Prostate gland (tissue), 2 donors: ENCODE data around the gene IFT25. TPM values are rescaled to one million over a fixed set of nuclear protein-coding genes. Genes with fewer than 3 reads are reported as not detected.

Source experiments
- DNase-seq: peaks from one replicate; pipeline ENCODE4 v3.0.0-alpha.2; 2019; ENCODE audit warnings: low spot score
- H3K27ac ChIP-seq, 2 donors: fragments of 200-600 bp; sonication (generic); 2 replicates each; pipeline ENCODE4 v1.5.1; 2017 to 2019
- H3K27me3 ChIP-seq: fragments of 200-600 bp; sonication (generic); replicated peaks from 2 replicates; pipeline ENCODE4 v1.5.1; 2019; ENCODE audit not compliant: insufficient read depth
- H3K36me3 ChIP-seq, 2 donors: fragments of 200-600 bp; sonication (generic); 1 replicate in 1 of 2; 2 replicates in 1 of 2; pipeline versions ENCODE4 v1.5.1 to v1.8.1; 2017 to 2019
- H3K4me1 ChIP-seq: fragments of 200-600 bp; sonication (generic); replicated peaks from 2 replicates; pipeline ENCODE4 v1.5.1; 2019
- H3K4me3 ChIP-seq, 2 donors: fragments of 200-600 bp; sonication (generic); 2 replicates each; pipeline ENCODE4 v1.5.1; 2017 to 2019
- H3K9me3 ChIP-seq: fragments of 200-600 bp; sonication (generic); 2 replicates; pipeline ENCODE4 v1.5.1; 2017
- CTCF ChIP-seq, 4 experiments: fragments of 200-600 bp in 2 of 4; fragments of 450-650 bp in 2 of 4; sonication (generic) in 2 of 4; IDR thresholded peaks; 1 replicate in 3 of 4; 2 replicates in 1 of 4; pipeline ENCODE4 v1.5.1; 2016 to 2019; ENCODE audit warnings: antibody characterized with exemption in 4 of 4, mild to moderate bottlenecking in 2 of 4, moderate library complexity in 2 of 4
- POLR2A ChIP-seq: fragments of 450-650 bp; IDR thresholded peaks from one replicate; pipeline ENCODE4 v1.6.1; 2016; ENCODE audit warnings: antibody characterized with exemption, mild to moderate bottlenecking
- POLR2AphosphoS5 ChIP-seq: sonication (generic); formaldehyde crosslinking; IDR thresholded peaks from one replicate; pipeline ENCODE4 v1.6.1; 2017; ENCODE audit warnings: antibody characterized with exemption
- WGBS: methylation state at CpG from one replicate; pipeline ENCODE4 v1.1.5; 2018; 5-methylcytosine and 5-hydroxymethylcytosine counted together
- intact Hi-C: fragments of 100-400 bp; cut with DNase I; formaldehyde crosslinking; loops from one replicate; pipeline ENCODE4 v1.14.2; 2022
- total RNA-seq, 2 donors: library from RNA; depleted of rRNA; stranded (reverse); fragments of >200 nt; gene quantifications; one replicate each; pipeline ENCODE4 v1.1.0, GENCODE V29; 2016

IFT25 gene
- total RNA-seq, 2 donors from 2014 or later = 13.7 to 18.9 TPM

- intact Hi-C loops = no loop called here
- no peaks in the 10 kb centered on the region for H3K4me1 ChIP-seq
- H3K9me3 ChIP-seq = no peaks in the 10 kb centered on the region
- H3K27me3 ChIP-seq = no peaks in the 10 kb centered on the region
- no peaks in the 10 kb centered on the region for H3K36me3 ChIP-seq
- 96% methylated on average over 2 of the region's 2 CpGs for WGBS
- no peak for DNase-seq
- no peak overlapping the region for H3K27ac ChIP-seq
- TF ChIP-seq CTCF (IDR thresholded peaks at IDR 0.05) = no peak
- TF ChIP-seq POLR2A = no peak
- TF ChIP-seq POLR2AphosphoS5 = no peak
- no peak overlapping the region for H3K4me3 ChIP-seq
These were observed 18.1 kb downstream of the IFT25 start for GRCh38 chr1:53927376-53927881.

- Histone ChIP-seq H3K36me3 (no peaks in the 10 kb centered on the region), H3K27me3 (no peaks in the 10 kb centered on the region), H3K4me3 (no peak overlapping the region), H3K4me1 (no peaks in the 10 kb centered on the region), H3K9me3 (no peaks in the 10 kb centered on the region), H3K27ac (no peak overlapping the region)
- TF ChIP-seq POLR2AphosphoS5 = no peak
- no peak for TF ChIP-seq CTCF (IDR thresholded peaks at IDR 0.05)
- TF ChIP-seq POLR2A = no peak
- no peak for DNase-seq
- intact Hi-C loops = no loop called here
- 93% methylated on average over 3 of the region's 3 CpGs for WGBS
These were observed 25.8 kb downstream of the IFT25 start for GRCh38 chr1:53919675-53920066.

GRCh38 chr1:53918343-53918742 lies 27.2 kb downstream of the IFT25 start:
- no peak for DNase-seq
- Histone ChIP-seq H3K27ac (no peak overlapping the region), H3K36me3 (no peaks in the 10 kb centered on the region), H3K4me3 (no peak overlapping the region), H3K4me1 (no peaks in the 10 kb centered on the region), H3K27me3 (no peaks in the 10 kb centered on the region), H3K9me3 (no peaks in the 10 kb centered on the region)
- TF ChIP-seq CTCF (IDR thresholded peaks at IDR 0.05) (no peak), POLR2A (no peak), POLR2AphosphoS5 (no peak)
- intact Hi-C loops = no loop called here
- WGBS = 91% methylated on average over 5 of the region's 5 CpGs

- Histone ChIP-seq H3K9me3 (no peaks in the 10 kb centered on the region), H3K27ac (no peak overlapping the region), H3K4me1 (no peaks in the 10 kb centered on the region), H3K27me3 (no peaks in the 10 kb centered on the region), H3K4me3 (no peak overlapping the region), H3K36me3 (no peaks in the 10 kb centered on the region)
- intact Hi-C loops = no loop called here
- DNase-seq = no peak
- 70% methylated on average over 5 of the region's 5 CpGs for WGBS
- TF ChIP-seq POLR2AphosphoS5 (no peak), CTCF (IDR thresholded peaks at IDR 0.05) (no peak), POLR2A (no peak)
These were observed 32.0 kb downstream of the IFT25 start for GRCh38 chr1:53913352-53914033.

- H3K9me3 ChIP-seq = no peaks in the 10 kb centered on the region
- TF ChIP-seq POLR2A (no peak), CTCF (IDR thresholded peaks at IDR 0.05) (no peak)
- intact Hi-C loops = no loop called here
- H3K4me1 ChIP-seq = no peaks in the 10 kb centered on the region
- DNase-seq = no peak
- WGBS = 92% methylated on average over 4 of the region's 4 CpGs
- H3K4me3 ChIP-seq = no peak overlapping the region
- no peak overlapping the region for H3K27ac ChIP-seq
- H3K27me3 ChIP-seq = no peaks in the 10 kb centered on the region
- H3K36me3 ChIP-seq = no peaks in the 10 kb centered on the region
These were observed 34.1 kb downstream of the IFT25 start for GRCh38 chr1:53911442-53911841.
